HepG2 (cell line): ENCODE data around the gene DGAT2.

Source experiments
- DPF2 ChIP-seq: sonication (generic); formaldehyde crosslinking; IDR thresholded peaks from 2 replicates; pipeline ENCODE4 v1.4.0; 2020; ENCODE audit warnings: mild to moderate bottlenecking, low read depth, missing genetic modification reagents, borderline replicate concordance
- GATA4 ChIP-seq: sonication (generic); IDR thresholded peaks from 2 replicates; pipeline ENCODE4 v1.6.1; 2016; ENCODE audit warnings: antibody characterized with exemption, low read depth, borderline replicate concordance
- POLR2A ChIP-seq, 2 experiments: IDR thresholded peaks; 2 replicates each; pipeline ENCODE4 v1.6.1; 2011; ENCODE audit warnings: low read depth in 2 of 2, low read length in 2 of 2, mild to moderate bottlenecking in 1 of 2, moderate library complexity in 1 of 2; ENCODE audit not compliant: insufficient read depth in 1 of 2
- POLR2AphosphoS2 ChIP-seq: IDR thresholded peaks from 2 replicates; pipeline ENCODE4 v1.6.1; 2011; ENCODE audit warnings: low read depth, low read length, improper control_type of control experiment
- RAD21 ChIP-seq: fragments of 450-650 bp; formaldehyde crosslinking; IDR thresholded peaks from 2 replicates; pipeline ENCODE4 v1.5.0; 2020; ENCODE audit warnings: mild to moderate bottlenecking
- STAT6 ChIP-seq: sonication (generic); formaldehyde crosslinking; IDR thresholded peaks from 2 replicates; pipeline ENCODE4 v1.4.0; 2020; ENCODE audit warnings: missing genetic modification reagents, mild to moderate bottlenecking, borderline replicate concordance
- TF ChIP-seq, protein P1 (sequence below): sonication (generic); formaldehyde crosslinking; IDR thresholded peaks from 2 replicates; pipeline ENCODE4 v1.5.0; 2020; ENCODE audit warnings: mild to moderate bottlenecking, missing genetic modification reagents, moderate library complexity

GRCh38 chr11:75768909-75769771 lies 562 bp downstream of the DGAT2 start:
- TF ChIP-seq STAT6 (CRISPR knock-in tag) (no peak), POLR2A (IDR thresholded peaks at IDR 0.05; ENCODE audit: insufficient read depth in 1 of 2, low read depth in 2 of 2, low read length in 2 of 2) (no peak), DPF2 (CRISPR knock-in tag) (no peak), GATA4 (no peak), RAD21 (CRISPR knock-in tag) (no peak), POLR2AphosphoS2 (no peak)
- TF ChIP-seq, protein P1, sequence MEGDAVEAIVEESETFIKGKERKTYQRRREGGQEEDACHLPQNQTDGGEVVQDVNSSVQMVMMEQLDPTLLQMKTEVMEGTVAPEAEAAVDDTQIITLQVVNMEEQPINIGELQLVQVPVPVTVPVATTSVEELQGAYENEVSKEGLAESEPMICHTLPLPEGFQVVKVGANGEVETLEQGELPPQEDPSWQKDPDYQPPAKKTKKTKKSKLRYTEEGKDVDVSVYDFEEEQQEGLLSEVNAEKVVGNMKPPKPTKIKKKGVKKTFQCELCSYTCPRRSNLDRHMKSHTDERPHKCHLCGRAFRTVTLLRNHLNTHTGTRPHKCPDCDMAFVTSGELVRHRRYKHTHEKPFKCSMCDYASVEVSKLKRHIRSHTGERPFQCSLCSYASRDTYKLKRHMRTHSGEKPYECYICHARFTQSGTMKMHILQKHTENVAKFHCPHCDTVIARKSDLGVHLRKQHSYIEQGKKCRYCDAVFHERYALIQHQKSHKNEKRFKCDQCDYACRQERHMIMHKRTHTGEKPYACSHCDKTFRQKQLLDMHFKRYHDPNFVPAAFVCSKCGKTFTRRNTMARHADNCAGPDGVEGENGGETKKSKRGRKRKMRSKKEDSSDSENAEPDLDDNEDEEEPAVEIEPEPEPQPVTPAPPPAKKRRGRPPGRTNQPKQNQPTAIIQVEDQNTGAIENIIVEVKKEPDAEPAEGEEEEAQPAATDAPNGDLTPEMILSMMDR, result no peak; the same call in 1 of the 2 replicates
